ENCODE results near the gene KCNJ11. TPM values are rescaled to one million over a fixed set of nuclear protein-coding genes. Genes with fewer than 3 reads are reported as not detected.

KCNJ11 gene
- total and polyA plus RNA-seq, 2 of the 8 experiments (the other 6 are each of a cell fraction or from before 2014, with no cell fraction given) = 3.8 to 6.3 TPM

DNA sequence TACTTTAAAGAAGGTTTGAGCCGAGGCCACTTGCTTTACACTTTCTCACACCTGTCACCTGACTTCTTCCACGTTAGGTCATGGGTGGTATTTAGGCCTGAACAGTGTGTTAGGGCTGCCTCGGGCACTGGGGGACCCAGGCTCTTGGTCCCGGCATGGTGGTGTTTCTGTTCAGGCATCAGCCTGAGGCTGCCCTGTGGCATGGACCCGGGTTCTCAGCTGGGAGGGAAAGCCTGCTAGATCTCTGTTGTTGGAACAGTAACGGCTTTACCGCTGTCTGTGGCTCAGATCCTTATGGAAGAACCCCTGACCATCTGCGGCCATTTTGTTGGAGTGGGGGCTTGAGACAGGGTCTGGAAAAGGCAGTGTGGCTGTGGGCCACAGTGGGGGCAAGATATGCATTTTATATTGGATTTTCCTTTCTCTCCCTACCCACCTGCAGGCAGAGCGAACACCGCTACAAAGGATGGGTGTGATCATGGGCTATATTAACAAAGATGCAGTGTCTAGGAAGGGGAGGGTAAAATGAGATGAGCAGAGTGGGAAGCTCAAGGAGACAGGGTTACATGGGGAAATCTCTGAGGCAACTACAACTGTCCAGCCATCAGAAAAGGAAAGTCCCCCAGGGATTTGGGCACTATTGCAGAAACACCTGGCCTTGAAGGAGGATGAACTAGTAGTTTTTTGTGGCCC, 1.6 kb upstream of the KCNJ11 start:
- peak overlapping the region; percentile 11 for H2AFZ ChIP-seq (ENCODE audit: low read length)
- peak overlapping the region; percentile 39; the same call in 1 of the 2 replicates for H2BK12ac ChIP-seq (ENCODE audit: low read depth, low read length)
- no peak overlapping the region for H3K14ac ChIP-seq (ENCODE audit: insufficient read length)
- H3K4me1 ChIP-seq (replicated peaks in 1 of 4; ENCODE audit: control insufficient read depth in 3 of 4, insufficient read depth in 4 of 4, low read length in 3 of 4) = peaks cover 0 to 8% (median 2%) of the 10 kb centered on the region in 4 experiments; a peak in 3 of 7 replicates
- ChIA-PET CTCF (ENCODE audit: partially characterized antibody) (interaction anchor here (0.5 to 38.8 kb wide), 20 partner anchors 8 to 175 kb away, joined by 3 to 1414 read pairs (median 4); partner anchors contain the start of genes ABCC8 and USH1C), POLR2A (ENCODE audit: partially characterized antibody) (interaction anchor here (1.4 to 2.2 kb wide), 2 partner anchors 11 to 85 kb away, joined by 4 to 6 read pairs; no protein-coding TSS in a partner anchor)
- H2BK20ac ChIP-seq (ENCODE audit: low read length) = no peak overlapping the region
- no peak for FAIRE-seq
- DNase-seq (ENCODE audit: low read depth in 1 of 2, low spot score in 2 of 2) = no peak
- H4K8ac ChIP-seq (ENCODE audit: extremely low read depth, insufficient read depth, low read length) = peak overlapping the region; percentile 58; the same call in 1 of the 2 replicates
- no peaks in the 10 kb centered on the region for H3K36me3 ChIP-seq (ENCODE audit: control insufficient read depth in 2 of 4, insufficient read depth in 4 of 4, low read length in 3 of 4)
- no peak overlapping the region for H3K56ac ChIP-seq (replicated peaks; ENCODE audit: insufficient read length, low read depth, low read length)
- H2BK5ac ChIP-seq (ENCODE audit: low read depth, low read length) = no peak overlapping the region; the same call in 1 of the 2 replicates
- no peak overlapping the region for H3K23ac ChIP-seq (ENCODE audit: insufficient read length)
- H4K20me1 ChIP-seq (replicated peaks in 1 of 2; ENCODE audit: control insufficient read depth in 1 of 2, insufficient read depth in 2 of 2, low read length in 2 of 2) = peaks cover 0 to 5% of the 10 kb centered on the region in 2 experiments
- no peak overlapping the region for H4K5ac ChIP-seq (ENCODE audit: insufficient read length, low read depth, low read length)
- no peak overlapping the region for H3K9ac ChIP-seq (replicated peaks in 1 of 4; ENCODE audit: extremely low read depth in 1 of 4, low read depth in 3 of 4, low read length in 3 of 4)
- no peaks in the 10 kb centered on the region for H3K23me2 ChIP-seq (ENCODE audit: low read depth, low read length)
- peak overlapping the region in 3 of 4 experiments; percentile 9 to 80 (median 51); a peak in 6 of 8 replicates for H3K4me3 ChIP-seq (ENCODE audit: extremely low read depth in 1 of 4, insufficient read depth in 2 of 4, low read depth in 3 of 4, low read length in 4 of 4)
- H3K9me3 ChIP-seq (ENCODE audit: insufficient read depth in 2 of 2, low read depth in 1 of 2, low read length in 1 of 2) = no peaks in the 10 kb centered on the region
- H2BK120ac ChIP-seq (replicated peaks; ENCODE audit: low read depth, low read length) = no peak overlapping the region
- H3K79me2 ChIP-seq (ENCODE audit: control insufficient read depth in 1 of 2, insufficient read depth in 2 of 2, low read length in 2 of 2) = no peaks in the 10 kb centered on the region
- H3K27me3 ChIP-seq (replicated peaks in 1 of 4; ENCODE audit: control insufficient read depth in 3 of 4, extremely low read depth in 1 of 4, insufficient read depth in 3 of 4, low read length in 3 of 4) = peaks cover 0 to 7% (median 0%) of the 10 kb centered on the region in 4 experiments; a peak in 4 of 7 replicates
- H4K91ac ChIP-seq (replicated peaks; ENCODE audit: insufficient read length, low read length) = no peak overlapping the region
- no peak overlapping the region; the same call in 1 of the 2 replicates for H3K18ac ChIP-seq (ENCODE audit: extremely low read depth, low read length)
- H3K27ac ChIP-seq (ENCODE audit: low read depth, low read length) = no peak overlapping the region
- WGBS, 2 experiments (ENCODE audit: extremely low coverage in 1 of 2, insufficient coverage in 1 of 2, insufficient read length in 1 of 2, insufficient replicate concordance in 2 of 2, low coverage in 1 of 2, low lambda C conversion rate in 2 of 2, missing lambda C conversion rate in 1 of 2) = 73% methylated on average over 10 of the region's 10 CpGs; no CpG with 5 or more reads in 1 of the 2 experiments
- no peaks in the 10 kb centered on the region for H3K79me1 ChIP-seq (ENCODE audit: low read depth, low read length)
- H3K4ac ChIP-seq (replicated peaks; ENCODE audit: insufficient read length, low read depth, low read length) = no peak overlapping the region
- H2AK5ac ChIP-seq (ENCODE audit: low read depth, low read length) = no peak overlapping the region
- H3K4me2 ChIP-seq (ENCODE audit: insufficient read depth in 1 of 2, low read depth in 2 of 2, low read length in 2 of 2) = peak overlapping the region; percentile 55 to 71
- H2BK15ac ChIP-seq (ENCODE audit: low read length) = peak overlapping the region; percentile 88
- TF ChIP-seq NANOG (IDR thresholded peaks at IDR 0.05; ENCODE audit: insufficient read depth, low read depth, low read length, poor library complexity, severe bottlenecking) (no peak), SIN3A (conservative IDR thresholded peaks at IDR 0.05 in 1 of 2, IDR thresholded peaks at IDR 0.05 in 1 of 2; ENCODE audit: low read depth in 1 of 2, low read length in 2 of 2) (no peak), YY1 (IDR thresholded peaks at IDR 0.05; ENCODE audit: low read depth, low read length) (0 out of 2 replicates have a peak, but pooled peaks have one; percentile 11), CHD2 (IDR thresholded peaks at IDR 0.05; ENCODE audit: low read length) (no peak), ZNF274 (IDR thresholded peaks at IDR 0.05; ENCODE audit: borderline replicate concordance, extremely low read depth, low read length) (no peak), EZH2 (IDR thresholded peaks at IDR 0.05; ENCODE audit: low read depth, low read length, severe bottlenecking) (peak; percentile 33), RAD21 (IDR thresholded peaks at IDR 0.05 in 1 of 2, conservative IDR thresholded peaks at IDR 0.05 in 1 of 2; ENCODE audit: low read depth in 2 of 2, low read length in 2 of 2) (no peak), HDAC6 (IDR thresholded peaks at IDR 0.05; ENCODE audit: low read depth, low read length) (no peak), MAX (IDR thresholded peaks at IDR 0.05) (no peak), CTBP2 (IDR thresholded peaks at IDR 0.05; ENCODE audit: borderline replicate concordance, insufficient read depth, insufficient read length, low read length) (no peak)
